DOHH2 (cell line): ENCODE measurements around the gene KIR2DL4.
"Not testable (repeated sequence)": the region's sequence is repeated elsewhere in the genome, so short reads cannot be mapped to it uniquely, and the experiment has no call there.

ENCODE experiments used
- H3F3A ChIP-seq: fragments of 200-600 bp; sonication (generic), shearing (Covaris generic); 2 replicates; pipeline ENCODE4 v1.6.0; 2016; ENCODE audit warnings: antibody characterized with exemption, mild to moderate bottlenecking; ENCODE audit not compliant: control insufficient read depth, insufficient read depth
- H3K27ac ChIP-seq: fragments of 200-600 bp; sonication (generic); 2 replicates; pipeline ENCODE4 v1.5.1; 2014; ENCODE audit warnings: low read depth, mild to moderate bottlenecking, low read length, moderate library complexity
- H3K27me3 ChIP-seq: fragments of 200-600 bp; sonication (generic); 2 replicates; pipeline ENCODE4 v1.6.1; 2014; ENCODE audit warnings: mild to moderate bottlenecking, low read length, mixed read lengths; ENCODE audit not compliant: control insufficient read depth
- H3K36me3 ChIP-seq: fragments of 200-600 bp; sonication (generic); 2 replicates; pipeline ENCODE4 v1.6.1; 2014; ENCODE audit warnings: mild to moderate bottlenecking, low read length, moderate library complexity, mixed read lengths; ENCODE audit not compliant: control insufficient read depth
- H3K4me1 ChIP-seq: fragments of 200-600 bp; sonication (generic); 2 replicates; pipeline ENCODE4 v1.6.1; 2014; ENCODE audit warnings: mild to moderate bottlenecking, low read length, mixed read lengths; ENCODE audit not compliant: control insufficient read depth
- H3K4me2 ChIP-seq: fragments of 200-600 bp; sonication (generic); 2 replicates; pipeline ENCODE4 v1.6.0; 2014; ENCODE audit warnings: mild to moderate bottlenecking, low read length, moderate library complexity
- H3K4me3 ChIP-seq: fragments of 200-600 bp; sonication (generic); 2 replicates; pipeline ENCODE4 v1.5.1; 2014; ENCODE audit warnings: mild to moderate bottlenecking, low read length, mixed read lengths
- H3K79me2 ChIP-seq: fragments of 200-600 bp; sonication (generic); 2 replicates; pipeline ENCODE4 v1.6.1; 2014; ENCODE audit warnings: mild to moderate bottlenecking, low read length, mixed read lengths; ENCODE audit not compliant: control insufficient read depth
- H3K9me2 ChIP-seq: fragments of 200-600 bp; sonication (generic); replicated peaks from 2 replicates; pipeline ENCODE4 v1.6.1; 2014; ENCODE audit warnings: mild to moderate bottlenecking, low read length, mixed read lengths; ENCODE audit not compliant: control insufficient read depth
- H3K9me3 ChIP-seq: fragments of 200-600 bp; sonication (generic); 2 replicates; pipeline ENCODE4 v1.6.1; 2014; ENCODE audit warnings: antibody characterized with exemption, low read length, mixed read lengths; ENCODE audit not compliant: control insufficient read depth, insufficient read depth
- H4K20me1 ChIP-seq: fragments of 200-600 bp; sonication (generic); 2 replicates; pipeline ENCODE4 v1.6.0; 2014; ENCODE audit warnings: low read depth, mild to moderate bottlenecking, antibody characterized with exemption, low read length, moderate library complexity; ENCODE audit not compliant: control insufficient read depth, insufficient read depth
- CTCF ChIP-seq: fragments of 200-600 bp; sonication (generic); IDR thresholded peaks from one replicate; pipeline ENCODE4 v1.5.1; 2014; ENCODE audit warnings: antibody characterized with exemption, mild to moderate bottlenecking, low read depth, low read length; ENCODE audit not compliant: poor library complexity, severe bottlenecking
- EZH2phosphoT487 ChIP-seq: fragments of 200-600 bp; sonication (generic); IDR thresholded peaks from 2 replicates; pipeline ENCODE4 v1.6.1; 2017; ENCODE audit warnings: borderline replicate concordance, mild to moderate bottlenecking, antibody characterized with exemption, low read length, moderate library complexity, mixed read lengths

Gene KIR2DL4

GRCh38 chr19:54817670-54818536 is 14.5 kb downstream of the KIR2DL4 start:
- H3F3A ChIP-seq = no peaks in the 10 kb centered on the region
- no peak for TF ChIP-seq EZH2phosphoT487
- no peak for TF ChIP-seq CTCF
- H3K27ac ChIP-seq = no peak overlapping the region
- H3K9me2 ChIP-seq = no peaks in the 10 kb centered on the region
- H4K20me1 ChIP-seq = no peaks in the 10 kb centered on the region
- no peaks in the 10 kb centered on the region for H3K9me3 ChIP-seq
- no peak overlapping the region for H3K4me2 ChIP-seq
- 0 out of 2 replicates have a peak, but pooled peaks cover 2% of the 10 kb centered on the region for H3K27me3 ChIP-seq
- no peaks in the 10 kb centered on the region for H3K36me3 ChIP-seq
- H3K4me1 ChIP-seq = no peaks in the 10 kb centered on the region
- H3K4me3 ChIP-seq = no peak overlapping the region
- H3K79me2 ChIP-seq = no peaks in the 10 kb centered on the region

GRCh38 chr19:54824416-54824815 is 21.0 kb downstream of the KIR2DL4 start:
- H3K27ac ChIP-seq, H3K4me1 ChIP-seq, H4K20me1 ChIP-seq: not testable (repeated sequence)

GRCh38 chr19:54825326-54825725 is 21.9 kb downstream of the KIR2DL4 start:
- H3K27ac ChIP-seq, H3K9me3 ChIP-seq, H3K4me2 ChIP-seq, H3K79me2 ChIP-seq, H3K4me1 ChIP-seq, H3F3A ChIP-seq, H4K20me1 ChIP-seq, H3K36me3 ChIP-seq, H3K27me3 ChIP-seq, H3K4me3 ChIP-seq, H3K9me2 ChIP-seq: not testable (repeated sequence)

More at GRCh38 chr19:54824416-54824815, 21.0 kb downstream of the KIR2DL4 start:
- not testable (repeated sequence) for H3K27me3 ChIP-seq, H3F3A ChIP-seq, H3K4me2 ChIP-seq, H3K4me3 ChIP-seq, H3K9me3 ChIP-seq, H3K79me2 ChIP-seq, H3K9me2 ChIP-seq, H3K36me3 ChIP-seq

- not testable (repeated sequence) for H3K4me2 ChIP-seq, H3K27me3 ChIP-seq, H4K20me1 ChIP-seq, H3K9me2 ChIP-seq, H3K36me3 ChIP-seq, H3F3A ChIP-seq, H3K27ac ChIP-seq, H3K79me2 ChIP-seq, H3K4me1 ChIP-seq, H3K4me3 ChIP-seq, H3K9me3 ChIP-seq
Measured at GRCh38 chr19:54828064-54828463, 24.7 kb downstream of the KIR2DL4 start.

- H3K4me1 ChIP-seq, H3K4me3 ChIP-seq, H3K9me3 ChIP-seq, H3K9me2 ChIP-seq, H3K79me2 ChIP-seq, H3K27ac ChIP-seq, H4K20me1 ChIP-seq, H3K4me2 ChIP-seq, H3F3A ChIP-seq, H3K27me3 ChIP-seq, H3K36me3 ChIP-seq: not testable (repeated sequence)
Measured at GRCh38 chr19:54832496-54832895, 29.1 kb downstream of the KIR2DL4 start, which contains the start of gene KIR2DS4. TSS of gene KIR2DS4 (plus strand) at chr19:54832676.

GRCh38 chr19:54835126-54835525 is 31.7 kb downstream of the KIR2DL4 start:
- not testable (repeated sequence) for H3K4me3 ChIP-seq, H3F3A ChIP-seq, H3K36me3 ChIP-seq, H3K27ac ChIP-seq, H3K4me2 ChIP-seq, H3K79me2 ChIP-seq, H3K4me1 ChIP-seq, H3K9me2 ChIP-seq, H3K27me3 ChIP-seq, H4K20me1 ChIP-seq, H3K9me3 ChIP-seq

GRCh38 chr19:54837522-54837921 is 34.1 kb downstream of the KIR2DL4 start:
- H3F3A ChIP-seq, H3K4me3 ChIP-seq, H3K4me2 ChIP-seq, H3K36me3 ChIP-seq, H3K9me2 ChIP-seq, H4K20me1 ChIP-seq, H3K27ac ChIP-seq, H3K79me2 ChIP-seq, H3K4me1 ChIP-seq, H3K27me3 ChIP-seq, H3K9me3 ChIP-seq: not testable (repeated sequence)
